A549 (cell line): ENCODE results near the gene SORT1. TPM values are rescaled to one million over a fixed set of nuclear protein-coding genes. Genes with fewer than 3 reads are reported as not detected.

Source experiments
- ATAC-seq, 2 experiments: fragments of 200-7000 bp in 1 of 2; fragments of >200 bp in 1 of 2; cut with Nextera tagmentation in 1 of 2; cut with Tn5 transposase in 1 of 2; 3 replicates each; pipeline versions ENCODE4 v1.8.0 to v1.9.1; 2018 to 2020; ENCODE audit warnings: mild to moderate bottlenecking in 1 of 2, moderate library complexity in 1 of 2
- CTCF ChIA-PET: fragments of 300-600 bp; sonication (Branson Sonifier 250); formaldehyde crosslinking; extraction: SDS; loops from one replicate; lab custom pipeline; 2021; ENCODE audit warnings: antibody characterized with exemption, inconsistent platforms; lab: Yijun Ruan, JAX
- POLR2A ChIA-PET: fragments of 350-600 bp; formaldehyde crosslinking; extraction: SDS; loops from one replicate; lab custom pipeline; 2021; ENCODE audit warnings: antibody characterized with exemption, inconsistent platforms; lab: Yijun Ruan, JAX
- DNase-seq, 2 experiments: peaks; one replicate each; pipeline versions ENCODE4 v3.0.0 to v3.0.0-alpha.2; 2011 to 2016; ENCODE audit warnings: low read depth in 1 of 2, low spot score in 1 of 2
- FAIRE-seq: peaks from 2 replicates; lab custom pipeline; 2011; peaks lifted over from hg19 to GRCh38; lab: Jason Lieb, UNC
- H3K27ac ChIP-seq, 2 experiments: fragments of >200 bp; sonication (Bioruptor Twin); formaldehyde crosslinking; 3 replicates each; pipeline ENCODE4 v1.5.1; 2016 to 2017
- H3K4me1 ChIP-seq: fragments of >200 bp; sonication (Bioruptor Twin); formaldehyde crosslinking; 3 replicates; pipeline ENCODE4 v1.6.1; 2016
- H3K4me2 ChIP-seq: fragments of >200 bp; sonication (Bioruptor Twin); formaldehyde crosslinking; 3 replicates; pipeline ENCODE4 v1.6.1; 2016
- H3K4me3 ChIP-seq: fragments of >200 bp; sonication (Bioruptor Twin); formaldehyde crosslinking; 3 replicates; pipeline ENCODE4 v1.5.1; 2016
- H3K9me3 ChIP-seq: fragments of >200 bp; sonication (Bioruptor Twin); formaldehyde crosslinking; 3 replicates; pipeline ENCODE4 v1.6.1; 2016
- ATOH8 ChIP-seq: fragments of 250-450 bp; sonication (Bioruptor Pico); IDR thresholded peaks from 2 replicates; pipeline ENCODE4 v1.5.0; 2020; ENCODE audit warnings: low read depth, mild to moderate bottlenecking, moderate library complexity
- CBX8 ChIP-seq: fragments of 200-600 bp; sonication (generic); IDR thresholded peaks from 2 replicates; pipeline ENCODE4 v1.6.1; 2016
- CHD4 ChIP-seq: fragments of 200-600 bp; sonication (generic); IDR thresholded peaks from 2 replicates; pipeline ENCODE4 v1.6.1; 2016; ENCODE audit warnings: antibody characterized with exemption, mild to moderate bottlenecking, borderline replicate concordance
- ELK1 ChIP-seq: fragments of 150-350 bp; IDR thresholded peaks from 2 replicates; pipeline ENCODE4 v1.6.1; 2014; ENCODE audit warnings: low read depth, mild to moderate bottlenecking, low read length
- FOSB ChIP-seq: fragments of 250-450 bp; sonication (Bioruptor Pico); IDR thresholded peaks from 2 replicates; pipeline ENCODE4 v1.5.0; 2020; ENCODE audit warnings: mild to moderate bottlenecking, moderate library complexity
- FOXS1 ChIP-seq: fragments of 250-450 bp; sonication (Bioruptor Pico); IDR thresholded peaks from 2 replicates; pipeline ENCODE4 v1.5.0; 2020; ENCODE audit warnings: mild to moderate bottlenecking, moderate library complexity
- HDAC2 ChIP-seq: fragments of 200-600 bp; sonication (generic); IDR thresholded peaks from 2 replicates; pipeline ENCODE4 v1.6.1; 2016
- HOXA7 ChIP-seq: fragments of 250-450 bp; sonication (Bioruptor Pico); IDR thresholded peaks from 2 replicates; pipeline ENCODE4 v1.5.0; 2020; ENCODE audit warnings: mild to moderate bottlenecking, moderate library complexity
- HOXB5 ChIP-seq: fragments of 250-450 bp; sonication (Bioruptor Pico); IDR thresholded peaks from 2 replicates; pipeline ENCODE4 v1.5.0; 2020; ENCODE audit warnings: mild to moderate bottlenecking, moderate library complexity
- JUNB ChIP-seq: fragments of >200 bp; sonication (Bioruptor Twin); formaldehyde crosslinking; IDR thresholded peaks from 2 replicates; pipeline ENCODE4 v1.6.1; 2016
- MAZ ChIP-seq: fragments of 150-350 bp; IDR thresholded peaks from 2 replicates; pipeline ENCODE4 v1.6.1; 2014; ENCODE audit warnings: antibody characterized with exemption, low read depth, low read length, borderline replicate concordance
- NFE2L2 ChIP-seq: fragments of 150-350 bp; conservative IDR thresholded peaks from 2 replicates; pipeline ENCODE4 v1.6.1; 2014; ENCODE audit warnings: low read length
- NPAS2 ChIP-seq: fragments of 250-450 bp; sonication (Bioruptor Pico); IDR thresholded peaks from 2 replicates; pipeline ENCODE4 v1.8.0; 2022; ENCODE audit warnings: mild to moderate bottlenecking, moderate library complexity, borderline replicate concordance
- NR3C1 ChIP-seq: fragments of >200 bp; sonication (Bioruptor Twin); formaldehyde crosslinking; IDR thresholded peaks from 3 replicates; pipeline ENCODE4 v1.6.1; 2017
- PBX3 ChIP-seq: IDR thresholded peaks from 2 replicates; pipeline ENCODE4 v1.6.1; 2012
- POLR2A ChIP-seq: IDR thresholded peaks from 2 replicates; pipeline ENCODE4 v1.6.1; 2012; ENCODE audit warnings: mild to moderate bottlenecking, low read length
- RARB ChIP-seq: fragments of 250-450 bp; sonication (Bioruptor Pico); IDR thresholded peaks from 2 replicates; pipeline ENCODE4 v1.8.0; 2021; ENCODE audit warnings: mild to moderate bottlenecking, moderate library complexity
- SMC3 ChIP-seq: fragments of >200 bp; sonication (Bioruptor Twin); formaldehyde crosslinking; IDR thresholded peaks from 3 replicates; pipeline ENCODE4 v1.6.1; 2018; ENCODE audit warnings: inconsistent platforms
- SREBF2 ChIP-seq: fragments of 450-650 bp; IDR thresholded peaks from 2 replicates; pipeline ENCODE4 v1.6.1; 2014; ENCODE audit warnings: mild to moderate bottlenecking, moderate library complexity
- TP53 ChIP-seq: fragments of 250-450 bp; sonication (Bioruptor Pico); IDR thresholded peaks from 2 replicates; pipeline ENCODE4 v1.5.0; 2021; ENCODE audit warnings: mild to moderate bottlenecking, moderate library complexity
- ZC3H11A ChIP-seq: fragments of 450-650 bp; IDR thresholded peaks from 2 replicates; pipeline ENCODE4 v1.6.1; 2014; ENCODE audit warnings: antibody characterized with exemption, mild to moderate bottlenecking
- ZNF302 ChIP-seq: fragments of 250-450 bp; sonication (Bioruptor Pico); IDR thresholded peaks from 2 replicates; pipeline ENCODE4 v1.9.0; 2021; ENCODE audit warnings: inconsistent platforms, mild to moderate bottlenecking, moderate library complexity
- WGBS: methylation state at CpG from one replicate; pipeline ENCODE4 v1.1.6; 2017; ENCODE audit errors: missing lambda C conversion rate; 5-methylcytosine and 5-hydroxymethylcytosine counted together
- polyA plus RNA-seq, 4 experiments: library from polyadenylated mRNA; depleted of rRNA in 3 of 4; stranded (reverse); fragments of >200 nt; fragmentation: RNase III in 1 of 4; extraction: RNeasy Plus Mini Kit Qiagen cat#74134 plus additional on column Dnase treatment in 1 of 4; gene quantifications; 2 replicates in 3 of 4; 3 replicates in 1 of 4; pipeline ENCODE4 v1.2.3, GENCODE V29; 2011 to 2017
- TF ChIP-seq, protein P1 (sequence below): fragments of >200 bp; sonication (Bioruptor Twin); formaldehyde crosslinking; IDR thresholded peaks from 2 replicates; pipeline ENCODE4 v1.6.1; 2016
- TF ChIP-seq, protein P2 (sequence below): IDR thresholded peaks from 2 replicates; pipeline ENCODE4 v1.6.1; 2012; ENCODE audit warnings: low read depth, borderline replicate concordance
- TF ChIP-seq, protein P3 (sequence below): fragments of 450-650 bp; IDR thresholded peaks from 2 replicates; pipeline ENCODE4 v1.6.1; 2014; ENCODE audit warnings: antibody characterized with exemption
- TF ChIP-seq, protein P4 (sequence below): IDR thresholded peaks from 2 replicates; pipeline ENCODE4 v1.6.1; 2012

Gene SORT1
- polyA plus RNA-seq, 2 of the 4 experiments (the other 2 are of a cell fraction): 6.0 to 14.7 TPM

DNA sequence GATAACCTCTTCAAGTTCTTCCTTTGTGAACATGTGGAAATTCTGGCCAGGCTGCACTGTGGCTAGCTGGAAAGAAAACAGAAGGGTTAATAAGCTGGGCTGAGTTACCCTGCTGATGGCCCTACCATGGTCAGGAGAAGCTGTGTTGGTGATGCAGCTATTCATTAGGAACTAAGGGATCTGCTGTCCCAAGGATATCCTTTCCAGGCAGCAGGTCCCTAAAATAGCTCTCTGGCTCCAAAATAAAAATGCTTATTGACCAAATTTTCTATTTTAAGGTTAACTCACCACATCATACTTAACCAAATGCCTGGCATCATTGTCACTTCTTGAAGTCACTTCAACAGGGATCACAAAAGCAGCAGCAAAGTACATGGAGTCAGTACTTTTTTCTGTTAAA lies 4.3 kb upstream of the SORT1 start:
- FAIRE-seq (no peak), ATAC-seq (no peak), DNase-seq (no peak)
- POLR2A ChIA-PET: no interaction called here
- no peaks in the 10 kb centered on the region for H3K9me3 ChIP-seq
- no peak overlapping the region for H3K27ac ChIP-seq
- CTCF ChIA-PET: interaction anchor here (0.6 to 14.1 kb wide), 7 partner anchors 13 to 357 kb away, joined by 3 to 107 read pairs (median 3); no protein-coding TSS in a partner anchor
- H3K4me1 ChIP-seq: peaks cover 13% of the 10 kb centered on the region
- no peak overlapping the region for H3K4me3 ChIP-seq
- no peak overlapping the region for H3K4me2 ChIP-seq
- TF ChIP-seq HOXB5 (CRISPR knock-in tag) (no peak), CHD4 (no peak), NPAS2 (no peak), ZC3H11A (no peak), ELK1 (no peak), HOXA7 (CRISPR knock-in tag) (no peak), SREBF2 (no peak), CBX8 (no peak), ATOH8 (CRISPR knock-in tag) (no peak), HDAC2 (no peak), SMC3 (no peak), JUNB (no peak), FOXS1 (CRISPR knock-in tag) (no peak), PBX3 (no peak), ZNF302 (CRISPR knock-in tag) (no peak), FOSB (no peak)
- TF ChIP-seq, protein P1, sequence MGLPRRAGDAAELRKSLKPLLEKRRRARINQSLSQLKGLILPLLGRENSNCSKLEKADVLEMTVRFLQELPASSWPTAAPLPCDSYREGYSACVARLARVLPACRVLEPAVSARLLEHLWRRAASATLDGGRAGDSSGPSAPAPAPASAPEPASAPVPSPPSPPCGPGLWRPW: no peak
- TF ChIP-seq, protein P2, sequence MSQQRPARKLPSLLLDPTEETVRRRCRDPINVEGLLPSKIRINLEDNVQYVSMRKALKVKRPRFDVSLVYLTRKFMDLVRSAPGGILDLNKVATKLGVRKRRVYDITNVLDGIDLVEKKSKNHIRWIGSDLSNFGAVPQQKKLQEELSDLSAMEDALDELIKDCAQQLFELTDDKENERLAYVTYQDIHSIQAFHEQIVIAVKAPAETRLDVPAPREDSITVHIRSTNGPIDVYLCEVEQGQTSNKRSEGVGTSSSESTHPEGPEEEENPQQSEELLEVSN: no peak
- TF ChIP-seq, protein P3, sequence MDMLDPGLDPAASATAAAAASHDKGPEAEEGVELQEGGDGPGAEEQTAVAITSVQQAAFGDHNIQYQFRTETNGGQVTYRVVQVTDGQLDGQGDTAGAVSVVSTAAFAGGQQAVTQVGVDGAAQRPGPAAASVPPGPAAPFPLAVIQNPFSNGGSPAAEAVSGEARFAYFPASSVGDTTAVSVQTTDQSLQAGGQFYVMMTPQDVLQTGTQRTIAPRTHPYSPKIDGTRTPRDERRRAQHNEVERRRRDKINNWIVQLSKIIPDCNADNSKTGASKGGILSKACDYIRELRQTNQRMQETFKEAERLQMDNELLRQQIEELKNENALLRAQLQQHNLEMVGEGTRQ: no peak

- ATAC-seq (no peak), FAIRE-seq (no peak), DNase-seq (no peak)
- POLR2A ChIA-PET: no interaction called here
- H3K4me1 ChIP-seq: peaks cover 21% of the 10 kb centered on the region
- H3K9me3 ChIP-seq: no peaks in the 10 kb centered on the region
- H3K27ac ChIP-seq: no peak overlapping the region
- CTCF ChIA-PET: interaction anchor here (0.6 to 14.1 kb wide), 24 partner anchors 9 to 300 kb away, joined by 3 to 107 read pairs (median 5); partner anchors contain the start of gene PSRC1
- H3K4me2 ChIP-seq: no peak overlapping the region
- 77% methylated on average over 3 of the region's 3 CpGs for WGBS
- H3K4me3 ChIP-seq: no peak overlapping the region
- TF ChIP-seq NR3C1 (no peak), ZNF302 (CRISPR knock-in tag) (no peak), NFE2L2 (no peak), MAZ (no peak), POLR2A (no peak), TP53 (CRISPR knock-in tag) (no peak), FOXS1 (CRISPR knock-in tag) (no peak), RARB (CRISPR knock-in tag) (no peak)
- TF ChIP-seq, protein P4, sequence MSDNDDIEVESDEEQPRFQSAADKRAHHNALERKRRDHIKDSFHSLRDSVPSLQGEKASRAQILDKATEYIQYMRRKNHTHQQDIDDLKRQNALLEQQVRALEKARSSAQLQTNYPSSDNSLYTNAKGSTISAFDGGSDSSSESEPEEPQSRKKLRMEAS: no peak
- TF ChIP-seq, protein P3: no peak
Observed at GRCh38 chr1:109400035-109400655, 2.4 kb upstream of the SORT1 start.
